ENCODE data around the gene CCNB1.

CCNB1 gene

GRCh38 chr5:69188811-69189161 is 21.8 kb downstream of the CCNB1 start:
- no peaks in the 10 kb centered on the region for H3K9me3 ChIP-seq (ENCODE audit: control insufficient read depth, insufficient read depth, low read depth, low read length)
- POLR2A ChIA-PET = interaction anchor here (0.8 to 2.6 kb wide), 7 partner anchors 8 to 183 kb away, joined by 3 to 11 read pairs (median 5); partner anchors contain the start of genes CCDC125, CDK7 and SLC30A5
- H3K36me3 ChIP-seq (ENCODE audit: control insufficient read depth in 2 of 2, insufficient read depth in 1 of 2, low read length in 2 of 2) = peaks cover 19 to 20% of the 10 kb centered on the region in 2 experiments
- TF ChIP-seq, protein P1, sequence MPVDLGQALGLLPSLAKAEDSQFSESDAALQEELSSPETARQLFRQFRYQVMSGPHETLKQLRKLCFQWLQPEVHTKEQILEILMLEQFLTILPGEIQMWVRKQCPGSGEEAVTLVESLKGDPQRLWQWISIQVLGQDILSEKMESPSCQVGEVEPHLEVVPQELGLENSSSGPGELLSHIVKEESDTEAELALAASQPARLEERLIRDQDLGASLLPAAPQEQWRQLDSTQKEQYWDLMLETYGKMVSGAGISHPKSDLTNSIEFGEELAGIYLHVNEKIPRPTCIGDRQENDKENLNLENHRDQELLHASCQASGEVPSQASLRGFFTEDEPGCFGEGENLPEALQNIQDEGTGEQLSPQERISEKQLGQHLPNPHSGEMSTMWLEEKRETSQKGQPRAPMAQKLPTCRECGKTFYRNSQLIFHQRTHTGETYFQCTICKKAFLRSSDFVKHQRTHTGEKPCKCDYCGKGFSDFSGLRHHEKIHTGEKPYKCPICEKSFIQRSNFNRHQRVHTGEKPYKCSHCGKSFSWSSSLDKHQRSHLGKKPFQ (tag by site-specific recombination; IDR thresholded peaks at IDR 0.05) = no peak
- no peak for TF ChIP-seq SP2 (tag by site-specific recombination; IDR thresholded peaks at IDR 0.05)
- TF ChIP-seq HOXC10 (CRISPR knock-in tag; IDR thresholded peaks at IDR 0.05) = no peak
- TF ChIP-seq SCRT2 (tag by site-specific recombination; IDR thresholded peaks at IDR 0.05) = no peak
- TF ChIP-seq ZNF654 (tag by site-specific recombination; IDR thresholded peaks at IDR 0.05; ENCODE audit: low read depth) = no peak
- TF ChIP-seq ZNF585B (tag by site-specific recombination; IDR thresholded peaks at IDR 0.05) = no peak
- no peak for TF ChIP-seq PRDM2 (tag by site-specific recombination; IDR thresholded peaks at IDR 0.05; ENCODE audit: borderline replicate concordance)
- peak overlapping the region; percentile 89; the same call in 1 of the 2 replicates for H3K27ac ChIP-seq (ENCODE audit: extremely low read depth, low read depth, low read length)
- peak overlapping the region; percentile 97 for H3K4me3 ChIP-seq (ENCODE audit: low read depth, low read length)
- CTCF ChIA-PET = no interaction called here
- H3K4me1 ChIP-seq (ENCODE audit: control insufficient read depth, insufficient read depth, low read length) = no peaks in the 10 kb centered on the region

- peak within 1 kb of the TSS; percentile 89 for H3K27ac ChIP-seq (ENCODE audit: extremely low read depth, low read depth, low read length)
- ChIA-PET POLR2A (interaction anchor here (0.7 to 2.6 kb wide), 14 partner anchors 9 to 238 kb away, joined by 3 to 16 read pairs (median 4); partner anchors contain the start of genes AK6, CCDC125, CCNB1 and CDK7), CTCF (no interaction called here)
- TF ChIP-seq PBX3 (CRISPR knock-in tag; IDR thresholded peaks at IDR 0.05) (no peak), SP2 (tag by site-specific recombination; IDR thresholded peaks at IDR 0.05) (peak; percentile 79), ZNF138 (tag by site-specific recombination; IDR thresholded peaks at IDR 0.05; ENCODE audit: borderline replicate concordance) (no peak), ZIC2 (tag by site-specific recombination; IDR thresholded peaks at IDR 0.05) (peak; percentile 60), ZEB2 (tag by site-specific recombination; IDR thresholded peaks at IDR 0.05) (peak; percentile 59), ZNF311 (tag by site-specific recombination; IDR thresholded peaks at IDR 0.05; ENCODE audit: borderline replicate concordance) (no peak), ZNF791 (tag by site-specific recombination; IDR thresholded peaks at IDR 0.05) (no peak), ZNF350 (tag by site-specific recombination; IDR thresholded peaks at IDR 0.05) (no peak), ZNF184 (tag by site-specific recombination; IDR thresholded peaks at IDR 0.05) (no peak), ZNF404 (tag by site-specific recombination; IDR thresholded peaks at IDR 0.05) (no peak), ZNF449 (tag by site-specific recombination; IDR thresholded peaks at IDR 0.05) (0 out of 2 replicates have a peak, but pooled peaks have one; percentile 21)
- TF ChIP-seq, protein P2, sequence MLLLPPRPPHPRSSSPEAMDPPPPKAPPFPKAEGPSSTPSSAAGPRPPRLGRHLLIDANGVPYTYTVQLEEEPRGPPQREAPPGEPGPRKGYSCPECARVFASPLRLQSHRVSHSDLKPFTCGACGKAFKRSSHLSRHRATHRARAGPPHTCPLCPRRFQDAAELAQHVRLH (tag by site-specific recombination; IDR thresholded peaks at IDR 0.05) = no peak
- TF ChIP-seq, protein P3, sequence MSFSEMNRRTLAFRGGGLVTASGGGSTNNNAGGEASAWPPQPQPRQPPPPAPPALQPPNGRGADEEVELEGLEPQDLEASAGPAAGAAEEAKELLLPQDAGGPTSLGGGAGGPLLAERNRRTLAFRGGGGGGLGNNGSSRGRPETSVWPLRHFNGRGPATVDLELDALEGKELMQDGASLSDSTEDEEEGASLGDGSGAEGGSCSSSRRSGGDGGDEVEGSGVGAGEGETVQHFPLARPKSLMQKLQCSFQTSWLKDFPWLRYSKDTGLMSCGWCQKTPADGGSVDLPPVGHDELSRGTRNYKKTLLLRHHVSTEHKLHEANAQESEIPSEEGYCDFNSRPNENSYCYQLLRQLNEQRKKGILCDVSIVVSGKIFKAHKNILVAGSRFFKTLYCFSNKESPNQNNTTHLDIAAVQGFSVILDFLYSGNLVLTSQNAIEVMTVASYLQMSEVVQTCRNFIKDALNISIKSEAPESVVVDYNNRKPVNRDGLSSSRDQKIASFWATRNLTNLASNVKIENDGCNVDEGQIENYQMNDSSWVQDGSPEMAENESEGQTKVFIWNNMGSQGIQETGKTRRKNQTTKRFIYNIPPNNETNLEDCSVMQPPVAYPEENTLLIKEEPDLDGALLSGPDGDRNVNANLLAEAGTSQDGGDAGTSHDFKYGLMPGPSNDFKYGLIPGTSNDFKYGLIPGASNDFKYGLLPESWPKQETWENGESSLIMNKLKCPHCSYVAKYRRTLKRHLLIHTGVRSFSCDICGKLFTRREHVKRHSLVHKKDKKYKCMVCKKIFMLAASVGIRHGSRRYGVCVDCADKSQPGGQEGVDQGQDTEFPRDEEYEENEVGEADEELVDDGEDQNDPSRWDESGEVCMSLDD (tag by site-specific recombination; IDR thresholded peaks at IDR 0.05) = no peak
Observed at GRCh38 chr5:69189162-69190086, 22.5 kb downstream of the CCNB1 start, which contains the start of gene CENPH. Gene CENPH, plus strand, starts transcription at chr5:69189583. Its CDS starts 52 bp downstream, at chr5:69189635.

More at GRCh38 chr5:69189162-69190086, 22.5 kb downstream of the CCNB1 start, which contains the start of gene CENPH:
- no peaks in the 10 kb centered on the region for H3K4me1 ChIP-seq (ENCODE audit: control insufficient read depth, insufficient read depth, low read length)
- H3K36me3 ChIP-seq (ENCODE audit: control insufficient read depth in 2 of 2, insufficient read depth in 1 of 2, low read length in 2 of 2) = peaks cover 26% of the 10 kb centered on the region in 2 experiments
- H3K4me3 ChIP-seq (ENCODE audit: low read depth, low read length) = peak within 1 kb of the TSS; percentile 97
- H3K9me3 ChIP-seq (ENCODE audit: control insufficient read depth, insufficient read depth, low read depth, low read length) = no peaks in the 10 kb centered on the region

Data from HEK293 (cell line).